Left kidney (tissue), 8 donors: ENCODE data around the gene NDUFC1. TPM values are rescaled to one million over a fixed set of nuclear protein-coding genes. Genes with fewer than 3 reads are reported as not detected.
"Not testable (repeated sequence)": the region's sequence is repeated elsewhere in the genome, so short reads cannot be mapped to it uniquely, and the experiment has no call there.

Experiments
- DNase-seq: peaks from one replicate; pipeline ENCODE4 v3.0.0-alpha.2; 2013
- long read RNA-seq, 8 donors: transcript quantifications; one replicate each; lab custom pipeline, GENCODE V29; 2026
- polyA plus RNA-seq: library from polyadenylated mRNA; unstranded; fragments of 120-200 nt; gene quantifications from one replicate; pipeline ENCODE4 v1.2.1, GENCODE V29; 2013; ENCODE audit not compliant: insufficient read length

Gene NDUFC1
- 86.9 TPM for polyA plus RNA-seq
- long read RNA-seq, donor 1, transcript NDUFC1-209 (5 exons, 1,198 nt) = major isoform, 6 of 309 reads
- long read RNA-seq, donor 1, partial matches to known transcripts = 284 of 309 reads
- long read RNA-seq, donor 1, other reads (novel, unspliced or antisense) = 15 of 309 reads
- long read RNA-seq, donor 2, transcript NDUFC1-209 (5 exons, 1,198 nt) = major isoform, 5 of 213 reads
- long read RNA-seq, donor 2, partial matches to known transcripts = 203 of 213 reads
- long read RNA-seq, donor 2, other reads (novel, unspliced or antisense) = 0 of 213 reads
- long read RNA-seq, donor 3, partial matches to known transcripts = 153 of 156 reads
- long read RNA-seq, donor 3, other reads (novel, unspliced or antisense) = 0 of 156 reads
- long read RNA-seq, donor 4, partial matches to known transcripts = 60 of 61 reads
- long read RNA-seq, donor 4, other reads (novel, unspliced or antisense) = 0 of 61 reads
- long read RNA-seq, donor 5, transcript NDUFC1-210 (5 exons, 725 nt) = minor isoform, 7 of 384 reads
- long read RNA-seq, donor 5, transcript NDUFC1-209 (5 exons, 1,198 nt) = major isoform, 12 of 384 reads
- long read RNA-seq, donor 5, partial matches to known transcripts = 343 of 384 reads
- long read RNA-seq, donor 5, other reads (novel, unspliced or antisense) = 20 of 384 reads
- long read RNA-seq, donor 6, transcript NDUFC1-209 (5 exons, 1,198 nt) = major isoform, 5 of 300 reads
- long read RNA-seq, donor 6, partial matches to known transcripts = 277 of 300 reads
- long read RNA-seq, donor 6, other reads (novel, unspliced or antisense) = 13 of 300 reads
- long read RNA-seq, donor 7, transcript NDUFC1-209 (5 exons, 1,198 nt) = major isoform, 7 of 430 reads
- long read RNA-seq, donor 7, transcript NDUFC1-210 (5 exons, 725 nt) = minor isoform, 6 of 430 reads
- long read RNA-seq, donor 7, partial matches to known transcripts = 394 of 430 reads
- long read RNA-seq, donor 7, other reads (novel, unspliced or antisense) = 19 of 430 reads
- long read RNA-seq, donor 8, transcript NDUFC1-209 (5 exons, 1,198 nt) = major isoform, 5 of 103 reads
- long read RNA-seq, donor 8, partial matches to known transcripts = 94 of 103 reads
- long read RNA-seq, donor 8, other reads (novel, unspliced or antisense) = 0 of 103 reads

GRCh38 chr4:139301821-139302611, at the start of gene NDUFC1:
TSS of gene NDUFC1 (minus strand) at chr4:139302477. CDS start at chr4:139295798, 6,679 bp downstream.
- peak; percentile 53 for DNase-seq

GRCh38 chr4:139337612-139338011, 35.3 kb upstream of the NDUFC1 start:
- no peak for DNase-seq

GRCh38 chr4:139333046-139333445, 30.8 kb upstream of the NDUFC1 start:
- no peak for DNase-seq

- DNase-seq = no peak
Observed at GRCh38 chr4:139331185-139331584, 28.9 kb upstream of the NDUFC1 start.

GRCh38 chr4:139330283-139330682, 28.0 kb upstream of the NDUFC1 start:
- DNase-seq = no peak

- DNase-seq = no peak
Observed at GRCh38 chr4:139329665-139330200, 27.5 kb upstream of the NDUFC1 start.

- no peak for DNase-seq
Observed at GRCh38 chr4:139324620-139325019, 22.3 kb upstream of the NDUFC1 start.

- not testable (repeated sequence) for DNase-seq
Observed at GRCh38 chr4:139322541-139322940, 20.3 kb upstream of the NDUFC1 start.

- DNase-seq = not testable (repeated sequence)
Observed at GRCh38 chr4:139322070-139322469, 19.8 kb upstream of the NDUFC1 start.

GRCh38 chr4:139319571-139319970, 17.3 kb upstream of the NDUFC1 start:
- no peak for DNase-seq

- no peak for DNase-seq
Observed at GRCh38 chr4:139317635-139318034, 15.4 kb upstream of the NDUFC1 start.

GRCh38 chr4:139316733-139317132, 14.5 kb upstream of the NDUFC1 start:
- DNase-seq = no peak

- no peak for DNase-seq
Observed at GRCh38 chr4:139315221-139315675, 13.0 kb upstream of the NDUFC1 start.

GRCh38 chr4:139314047-139314800, 11.9 kb upstream of the NDUFC1 start:
- no peak for DNase-seq

- not testable (repeated sequence) for DNase-seq
Observed at GRCh38 chr4:139313414-139313813, 11.1 kb upstream of the NDUFC1 start.

- DNase-seq = no peak
Observed at GRCh38 chr4:139312552-139313332, 10.5 kb upstream of the NDUFC1 start.

- no peak for DNase-seq
Observed at GRCh38 chr4:139311909-139312308, 9.6 kb upstream of the NDUFC1 start.

- no peak for DNase-seq
Observed at GRCh38 chr4:139304920-139305319, 2.6 kb upstream of the NDUFC1 start.

- DNase-seq = peak; percentile 97
Observed at GRCh38 chr4:139301113-139301820, 1.0 kb downstream of the NDUFC1 start, which contains the start of gene NAA15. TSS of gene NAA15 (plus strand) at chr4:139301505. CDS start at chr4:139301778, 273 bp downstream.
